Measurements from ENCODE around the gene ATP5ME.
A peak's percentile ranks its signal among the peaks of the same experiment; 100 is the strongest.

ATP5ME gene

GRCh38 chr4:674172-675035 is at the start of gene ATP5ME, which contains the start of gene MYL5:
Gene ATP5ME (minus strand): TSS chr4:674276. CDS start chr4:674247, 29 bp downstream.
Gene MYL5 (plus strand): TSS chr4:674542. CDS start chr4:678027, 3,485 bp downstream.
- H3K4me1 ChIP-seq (ENCODE audit: control insufficient read depth, insufficient read depth, low read length): peaks cover 4% of the 10 kb centered on the region
- peak within 1 kb of the TSS; percentile 95 for H3K9ac ChIP-seq (ENCODE audit: low read depth, low read length)
- peak within 1 kb of the TSS; percentile 92 for H3K4me3 ChIP-seq (ENCODE audit: low read depth, low read length)
- peaks cover 26% of the 10 kb centered on the region for H3K36me3 ChIP-seq (ENCODE audit: control insufficient read depth, insufficient read depth, low read length)
- no peaks in the 10 kb centered on the region for H3K9me3 ChIP-seq (ENCODE audit: control insufficient read depth, insufficient read depth, low read length)
- no peaks in the 10 kb centered on the region for H3K27me3 ChIP-seq (ENCODE audit: control insufficient read depth, insufficient read depth, low read length)

GRCh38 chr4:722851-723360 is 48.8 kb upstream of the ATP5ME start:
- Histone ChIP-seq H3K36me3 (ENCODE audit: control insufficient read depth, insufficient read depth, low read length) (peaks cover 11% of the 10 kb centered on the region), H3K4me3 (ENCODE audit: low read depth, low read length) (no peak overlapping the region), H3K27me3 (ENCODE audit: control insufficient read depth, insufficient read depth, low read length) (no peaks in the 10 kb centered on the region), H3K4me1 (ENCODE audit: control insufficient read depth, insufficient read depth, low read length) (no peaks in the 10 kb centered on the region), H3K9ac (ENCODE audit: low read depth, low read length) (no peak overlapping the region), H3K9me3 (ENCODE audit: control insufficient read depth, insufficient read depth, low read length) (no peaks in the 10 kb centered on the region)

- Histone ChIP-seq H3K9ac (ENCODE audit: low read depth, low read length) (no peak overlapping the region), H3K27me3 (ENCODE audit: control insufficient read depth, insufficient read depth, low read length) (no peaks in the 10 kb centered on the region), H3K9me3 (ENCODE audit: control insufficient read depth, insufficient read depth, low read length) (no peaks in the 10 kb centered on the region), H3K4me3 (ENCODE audit: low read depth, low read length) (no peak overlapping the region), H3K4me1 (ENCODE audit: control insufficient read depth, insufficient read depth, low read length) (no peaks in the 10 kb centered on the region), H3K36me3 (ENCODE audit: control insufficient read depth, insufficient read depth, low read length) (peaks cover 11% of the 10 kb centered on the region)
These were observed 48.2 kb upstream of the ATP5ME start for GRCh38 chr4:722169-722725.

- H3K4me3 ChIP-seq (ENCODE audit: low read depth, low read length): no peak overlapping the region
- H3K9me3 ChIP-seq (ENCODE audit: control insufficient read depth, insufficient read depth, low read length): no peaks in the 10 kb centered on the region
- no peaks in the 10 kb centered on the region for H3K27me3 ChIP-seq (ENCODE audit: control insufficient read depth, insufficient read depth, low read length)
- H3K9ac ChIP-seq (ENCODE audit: low read depth, low read length): no peak overlapping the region
- peaks cover 11% of the 10 kb centered on the region for H3K36me3 ChIP-seq (ENCODE audit: control insufficient read depth, insufficient read depth, low read length)
- H3K4me1 ChIP-seq (ENCODE audit: control insufficient read depth, insufficient read depth, low read length): no peaks in the 10 kb centered on the region
These were observed 47.4 kb upstream of the ATP5ME start for GRCh38 chr4:721261-722168.

GRCh38 chr4:720111-720860 is 46.2 kb upstream of the ATP5ME start:
- Histone ChIP-seq H3K4me3 (ENCODE audit: low read depth, low read length) (no peak overlapping the region), H3K27me3 (ENCODE audit: control insufficient read depth, insufficient read depth, low read length) (no peaks in the 10 kb centered on the region), H3K9ac (ENCODE audit: low read depth, low read length) (no peak overlapping the region), H3K4me1 (ENCODE audit: control insufficient read depth, insufficient read depth, low read length) (no peaks in the 10 kb centered on the region), H3K9me3 (ENCODE audit: control insufficient read depth, insufficient read depth, low read length) (no peaks in the 10 kb centered on the region), H3K36me3 (ENCODE audit: control insufficient read depth, insufficient read depth, low read length) (peaks cover 11% of the 10 kb centered on the region)

- H3K27me3 ChIP-seq (ENCODE audit: control insufficient read depth, insufficient read depth, low read length): no peaks in the 10 kb centered on the region
- no peak overlapping the region for H3K9ac ChIP-seq (ENCODE audit: low read depth, low read length)
- no peak overlapping the region for H3K4me3 ChIP-seq (ENCODE audit: low read depth, low read length)
- no peaks in the 10 kb centered on the region for H3K4me1 ChIP-seq (ENCODE audit: control insufficient read depth, insufficient read depth, low read length)
- H3K9me3 ChIP-seq (ENCODE audit: control insufficient read depth, insufficient read depth, low read length): no peaks in the 10 kb centered on the region
- peaks cover 7% of the 10 kb centered on the region for H3K36me3 ChIP-seq (ENCODE audit: control insufficient read depth, insufficient read depth, low read length)
These were observed 44.4 kb upstream of the ATP5ME start for GRCh38 chr4:718460-718859.

- peaks cover 7% of the 10 kb centered on the region for H3K36me3 ChIP-seq (ENCODE audit: control insufficient read depth, insufficient read depth, low read length)
- H3K9me3 ChIP-seq (ENCODE audit: control insufficient read depth, insufficient read depth, low read length): no peaks in the 10 kb centered on the region
- no peaks in the 10 kb centered on the region for H3K27me3 ChIP-seq (ENCODE audit: control insufficient read depth, insufficient read depth, low read length)
- no peak overlapping the region for H3K4me3 ChIP-seq (ENCODE audit: low read depth, low read length)
- H3K4me1 ChIP-seq (ENCODE audit: control insufficient read depth, insufficient read depth, low read length): no peaks in the 10 kb centered on the region
- H3K9ac ChIP-seq (ENCODE audit: low read depth, low read length): peak overlapping the region; percentile 47
These were observed 43.7 kb upstream of the ATP5ME start for GRCh38 chr4:717601-718320.

- H3K36me3 ChIP-seq (ENCODE audit: control insufficient read depth, insufficient read depth, low read length): no peaks in the 10 kb centered on the region
- H3K4me1 ChIP-seq (ENCODE audit: control insufficient read depth, insufficient read depth, low read length): no peaks in the 10 kb centered on the region
- no peak overlapping the region for H3K4me3 ChIP-seq (ENCODE audit: low read depth, low read length)
- H3K27me3 ChIP-seq (ENCODE audit: control insufficient read depth, insufficient read depth, low read length): no peaks in the 10 kb centered on the region
- no peaks in the 10 kb centered on the region for H3K9me3 ChIP-seq (ENCODE audit: control insufficient read depth, insufficient read depth, low read length)
- H3K9ac ChIP-seq (ENCODE audit: low read depth, low read length): no peak overlapping the region
These were observed 40.0 kb upstream of the ATP5ME start for GRCh38 chr4:714087-714486.

GRCh38 chr4:712916-713632 is 39.0 kb upstream of the ATP5ME start:
- no peak overlapping the region for H3K9ac ChIP-seq (ENCODE audit: low read depth, low read length)
- H3K36me3 ChIP-seq (ENCODE audit: control insufficient read depth, insufficient read depth, low read length): no peaks in the 10 kb centered on the region
- no peaks in the 10 kb centered on the region for H3K4me1 ChIP-seq (ENCODE audit: control insufficient read depth, insufficient read depth, low read length)
- no peaks in the 10 kb centered on the region for H3K9me3 ChIP-seq (ENCODE audit: control insufficient read depth, insufficient read depth, low read length)
- no peak overlapping the region for H3K4me3 ChIP-seq (ENCODE audit: low read depth, low read length)
- no peaks in the 10 kb centered on the region for H3K27me3 ChIP-seq (ENCODE audit: control insufficient read depth, insufficient read depth, low read length)

- no peaks in the 10 kb centered on the region for H3K4me1 ChIP-seq (ENCODE audit: control insufficient read depth, insufficient read depth, low read length)
- no peaks in the 10 kb centered on the region for H3K9me3 ChIP-seq (ENCODE audit: control insufficient read depth, insufficient read depth, low read length)
- no peaks in the 10 kb centered on the region for H3K27me3 ChIP-seq (ENCODE audit: control insufficient read depth, insufficient read depth, low read length)
- H3K4me3 ChIP-seq (ENCODE audit: low read depth, low read length): no peak overlapping the region
- H3K36me3 ChIP-seq (ENCODE audit: control insufficient read depth, insufficient read depth, low read length): no peaks in the 10 kb centered on the region
- no peak overlapping the region for H3K9ac ChIP-seq (ENCODE audit: low read depth, low read length)
These were observed 38.0 kb upstream of the ATP5ME start for GRCh38 chr4:712093-712492.

Measured in iPS-15b (cell line).